Left ventricle myocardium superior (tissue), 1 donor: ENCODE measurements around the gene GNAL. TPM values are rescaled to one million over a fixed set of nuclear protein-coding genes. Genes with fewer than 3 reads are reported as not detected.

ENCODE experiments used
- ATAC-seq: fragments of 200-7000 bp; cut with Tn5 transposase; one replicate; pipeline ENCODE4 v1.9.1; 2020; ENCODE audit warnings: mild to moderate bottlenecking, moderate library complexity
- DNase-seq: peaks from one replicate; pipeline ENCODE4 v3.0.0-alpha.2; 2020
- intact Hi-C: fragments of 100-400 bp; cut with micrococcal nuclease; formaldehyde crosslinking; loops from one replicate; pipeline ENCODE4 v1.11.0; 2022
- total RNA-seq: library from RNA; stranded (reverse); fragmentation: NEBNext Ultra II Directional; extraction: Animal tissue kit (Norgen Biotek cat#: 25700); gene quantifications from one replicate; pipeline ENCODE4 v1.2.1, GENCODE V29; 2021
- donor health status: DM: no; HTN: yes; CAD: no; lungs with severe emphysema.

The GNAL gene
- total RNA-seq, 1 donor from 2014 or later: 5.1 TPM

DNA sequence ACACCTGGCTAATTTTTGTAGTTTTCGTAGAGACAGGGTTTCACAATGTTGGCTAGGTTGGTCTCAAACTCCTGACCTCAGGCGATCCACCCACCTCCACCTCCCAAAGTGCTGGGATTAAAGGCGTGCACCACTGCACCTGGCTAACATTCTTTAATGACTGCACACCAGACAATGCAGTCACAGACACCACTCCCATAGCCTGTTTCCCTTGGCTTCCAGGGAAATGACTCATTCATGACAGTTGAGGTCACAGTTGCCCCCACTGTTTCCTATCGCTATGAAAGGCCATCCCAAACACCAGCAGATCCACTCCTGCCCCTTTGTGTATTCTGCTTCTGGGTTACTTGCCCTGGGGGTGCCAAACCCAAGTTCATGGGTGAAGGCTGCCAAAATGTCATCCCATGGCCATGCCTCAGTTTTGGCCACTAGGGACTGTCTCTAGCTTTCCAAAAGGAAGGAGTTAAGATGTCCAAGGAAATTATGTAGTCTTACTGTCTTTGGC, 170.9 kb downstream of the GNAL start:
- intact Hi-C loops: no loop called here
- ATAC-seq: no peak
- DNase-seq: no peak

DNA sequence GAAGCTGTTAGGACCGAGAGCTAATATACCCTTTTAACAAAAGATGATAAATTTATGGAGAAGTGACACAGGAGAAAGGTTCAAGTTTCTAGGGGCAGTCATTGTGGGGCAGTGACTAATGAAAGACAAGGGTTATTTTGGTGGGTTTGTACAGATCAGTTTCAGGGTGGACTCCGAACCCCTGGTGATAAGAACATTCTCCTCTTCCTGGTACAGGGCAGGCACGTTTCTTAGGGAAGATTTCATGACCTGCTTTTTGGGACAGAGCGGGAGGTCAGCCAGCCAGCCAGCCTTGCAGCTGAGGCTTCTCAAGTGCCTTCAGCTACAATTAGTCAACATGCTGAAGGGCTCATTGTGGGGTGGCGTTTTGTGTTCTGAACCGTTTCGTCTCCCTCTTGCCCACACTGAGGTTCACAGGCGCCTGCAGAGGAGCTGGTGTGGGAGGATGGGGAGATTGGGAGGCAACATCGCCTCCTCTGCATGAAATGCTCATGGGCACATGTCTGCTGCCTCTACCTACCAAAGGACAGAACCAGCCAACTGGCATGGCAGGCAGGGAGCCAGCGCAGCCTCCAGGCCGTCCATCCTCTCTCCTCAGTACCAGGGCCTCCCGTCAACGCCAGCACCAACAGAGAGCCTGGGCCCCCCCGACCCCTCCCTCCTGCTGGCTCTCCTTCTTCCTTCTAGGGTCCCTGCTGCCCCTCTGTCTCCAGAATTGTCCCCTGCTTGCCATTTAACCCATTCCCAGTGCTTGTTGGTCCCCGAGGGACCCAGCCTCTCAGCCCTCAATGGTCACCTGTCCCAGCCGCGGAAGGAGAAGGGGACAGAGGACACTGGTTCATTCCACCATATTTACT, 171.8 kb downstream of the GNAL start:
- intact Hi-C loops: no loop called here
- no peak for ATAC-seq
- DNase-seq: no peak

DNA sequence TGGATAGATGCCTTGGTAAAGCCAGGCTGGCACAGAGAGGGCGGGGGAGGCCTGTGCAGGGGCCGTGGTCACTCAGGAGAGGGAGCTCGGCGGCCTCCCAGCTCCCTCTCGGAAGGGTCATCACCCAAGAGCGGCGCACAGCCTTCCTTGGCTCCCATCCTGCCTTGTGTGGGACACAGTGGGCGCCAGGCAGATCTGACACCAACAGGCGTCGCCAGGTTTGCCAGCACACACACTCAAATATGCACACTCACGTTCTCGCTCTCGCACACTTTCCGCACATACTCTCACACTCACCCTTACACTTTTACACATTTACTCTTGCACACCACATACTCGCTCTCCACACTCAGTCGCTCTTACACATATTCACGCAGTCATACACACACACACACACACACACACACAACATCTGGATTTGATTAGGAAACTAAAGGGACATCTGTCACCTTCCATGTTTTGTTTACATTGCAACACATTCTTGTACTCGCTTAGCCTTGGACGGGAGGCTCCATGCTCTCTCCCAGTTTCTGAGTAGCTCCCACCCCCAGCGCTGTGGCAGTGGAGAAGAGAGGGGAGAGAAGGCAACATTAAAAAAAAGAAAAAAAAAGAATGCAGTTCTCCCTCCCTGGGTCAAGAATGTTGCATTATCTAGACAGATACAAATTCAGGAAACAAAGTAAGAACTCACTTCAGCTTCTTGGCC, 172.7 kb downstream of the GNAL start:
- intact Hi-C loops: no loop called here
- no peak for ATAC-seq
- no peak for DNase-seq

DNA sequence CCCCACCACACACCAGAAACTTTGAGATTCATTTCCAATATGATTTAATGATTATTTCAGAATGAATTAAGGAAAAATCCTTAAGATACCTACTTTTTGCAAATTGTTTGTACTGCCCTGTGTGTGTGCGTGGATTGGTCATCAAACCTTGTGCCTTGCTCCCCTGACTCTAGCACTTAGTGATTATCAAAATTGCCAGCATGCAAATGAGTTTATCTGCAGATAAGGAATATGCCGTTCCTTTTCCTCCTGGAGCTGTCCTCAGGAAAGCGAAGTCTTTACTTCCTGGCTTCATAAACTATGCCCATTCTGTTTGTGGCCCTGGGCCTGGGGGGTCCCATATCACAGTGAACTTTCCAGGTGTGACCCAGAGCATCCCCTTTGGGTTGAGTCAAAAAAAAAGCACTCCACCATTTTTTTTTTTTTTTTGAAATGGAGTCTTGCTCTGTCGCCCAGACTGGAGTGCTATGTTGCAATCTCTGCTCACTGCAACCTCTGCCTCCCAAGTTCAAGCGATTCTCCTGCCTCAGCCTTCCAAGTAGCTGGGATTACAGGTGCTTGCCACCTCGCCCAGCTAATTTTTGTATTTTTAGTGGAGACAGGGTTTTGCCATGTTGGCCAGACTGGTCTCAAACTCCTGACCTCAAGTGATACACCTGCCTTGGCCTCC, 173.5 kb downstream of the GNAL start:
- ATAC-seq (no peak), DNase-seq (no peak)
- intact Hi-C loops: no loop called here

DNA sequence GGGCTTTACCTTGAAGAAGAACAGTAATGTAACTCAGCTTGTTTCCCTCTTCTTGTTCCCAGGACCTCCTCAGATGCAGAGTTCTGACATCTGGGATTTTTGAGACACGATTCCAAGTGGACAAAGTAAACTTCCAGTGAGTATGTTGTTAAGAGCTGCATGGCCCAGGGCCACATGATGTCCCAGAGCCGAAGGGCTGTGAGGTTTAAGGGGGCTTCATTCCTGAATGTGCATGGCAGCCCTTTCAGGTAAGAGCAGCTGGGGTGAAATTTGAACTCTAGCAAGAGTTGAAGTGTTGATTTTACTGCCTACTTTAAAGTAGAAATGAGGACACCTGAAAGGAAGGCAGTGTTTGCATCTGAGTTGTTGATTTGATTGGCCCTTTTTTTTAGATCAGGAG, 175.4 kb downstream of the GNAL start:
- intact Hi-C loops: no loop called here
- no peak for ATAC-seq
- no peak for DNase-seq

DNA sequence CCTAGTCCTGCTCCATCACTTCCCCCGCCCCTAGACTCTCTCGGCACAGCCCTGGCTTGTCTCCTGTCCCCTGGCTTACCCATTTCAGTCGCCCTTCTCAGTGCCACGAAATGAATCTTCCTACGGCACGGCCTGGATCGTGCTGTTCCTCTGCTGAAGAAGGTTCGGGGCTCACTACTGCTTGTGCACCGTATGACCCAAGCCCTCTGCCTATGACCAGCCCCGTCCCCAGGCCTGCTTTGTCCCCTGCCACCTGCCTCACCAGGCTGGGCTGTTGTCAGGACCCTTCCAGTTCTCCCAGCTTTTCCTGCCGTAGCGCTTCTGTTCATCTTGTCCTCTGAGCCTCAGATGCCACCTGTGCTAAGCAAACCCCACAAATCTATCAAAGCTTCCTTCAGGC, 176.0 kb downstream of the GNAL start:
- no peak for DNase-seq
- intact Hi-C loops: no loop called here
- no peak for ATAC-seq

DNA sequence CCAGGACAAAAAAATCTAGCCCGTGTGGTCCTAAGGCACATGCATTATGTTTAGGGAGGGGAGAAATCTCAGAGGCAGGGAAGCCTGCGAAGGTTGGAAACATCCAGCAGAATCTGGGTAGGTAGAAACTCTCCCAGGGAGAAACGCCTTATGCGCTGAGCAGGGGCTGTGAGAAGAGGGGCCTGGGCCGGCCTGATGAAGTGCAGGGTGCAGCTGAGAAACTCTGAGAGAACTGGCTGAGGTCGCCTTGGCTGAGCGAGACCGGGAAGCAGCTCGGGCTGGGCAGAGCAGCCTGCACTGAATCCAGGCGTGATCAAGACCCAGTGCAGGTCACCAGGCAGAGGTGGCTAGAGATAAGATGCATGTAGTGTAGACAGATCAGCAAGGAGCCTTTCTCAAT, 177.3 kb downstream of the GNAL start:
- DNase-seq (no peak), ATAC-seq (no peak)
- intact Hi-C loops: no loop called here

DNA sequence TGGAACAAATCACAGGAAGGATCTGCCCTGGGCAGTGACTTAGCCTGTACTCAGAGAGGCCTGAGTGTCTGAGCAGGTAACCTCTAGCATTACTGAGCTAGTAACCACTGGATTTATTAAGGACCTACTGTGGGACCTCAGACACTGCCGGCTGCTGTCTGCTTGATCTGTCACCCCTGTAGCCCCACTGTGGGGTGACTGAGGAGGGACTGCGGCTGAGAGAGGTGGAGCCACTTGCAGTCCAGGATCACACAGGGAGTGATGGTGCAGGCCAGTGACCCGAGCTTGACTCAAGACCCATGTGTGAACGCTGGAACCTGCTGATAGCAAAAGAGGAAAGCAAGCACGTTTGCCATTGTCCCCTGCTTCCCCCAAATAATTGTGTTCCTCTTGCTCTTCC, 177.7 kb downstream of the GNAL start:
- intact Hi-C loops: no loop called here
- ATAC-seq: no peak
- DNase-seq: no peak

DNA sequence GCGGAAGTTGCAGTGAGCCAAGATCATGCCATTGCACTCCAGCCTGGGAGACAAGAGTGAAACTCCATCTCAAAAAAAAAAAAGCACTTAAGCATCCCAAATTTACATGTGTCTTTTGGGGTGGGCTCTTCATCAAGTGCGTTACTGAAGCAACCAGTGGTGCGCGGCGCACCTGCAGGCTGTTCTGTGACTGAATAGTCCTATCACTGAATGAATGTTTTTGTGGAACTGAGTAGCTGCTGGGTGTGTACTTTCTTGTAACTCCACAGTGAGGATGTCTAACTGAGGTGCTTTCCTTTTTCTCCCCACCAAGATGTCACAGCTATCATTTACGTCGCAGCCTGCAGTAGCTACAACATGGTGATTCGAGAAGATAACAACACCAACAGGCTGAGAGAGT, 179.2 kb downstream of the GNAL start:
- no peak for DNase-seq
- intact Hi-C loops: no loop called here
- no peak for ATAC-seq

DNA sequence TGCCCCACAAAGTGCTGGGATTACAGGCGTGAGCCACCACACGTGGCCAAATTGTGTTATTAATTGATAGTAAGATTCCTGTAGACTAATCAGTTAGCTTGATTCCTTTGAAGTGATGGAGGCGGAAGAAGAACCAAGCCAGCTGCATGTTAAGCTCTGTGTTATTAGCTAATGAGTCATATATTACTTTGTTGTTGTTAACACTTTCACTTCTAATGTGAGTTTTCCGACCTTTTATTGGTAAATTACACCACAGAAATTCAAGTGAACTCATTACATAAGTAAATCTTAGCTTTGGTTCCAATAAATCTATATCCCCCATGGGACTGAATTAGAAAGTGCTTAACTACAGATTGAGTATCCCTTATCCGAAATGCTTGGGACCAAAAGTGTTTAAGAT, 182.4 kb downstream of the GNAL start:
- ATAC-seq (no peak), DNase-seq (no peak)
- intact Hi-C loops: no loop called here

DNA sequence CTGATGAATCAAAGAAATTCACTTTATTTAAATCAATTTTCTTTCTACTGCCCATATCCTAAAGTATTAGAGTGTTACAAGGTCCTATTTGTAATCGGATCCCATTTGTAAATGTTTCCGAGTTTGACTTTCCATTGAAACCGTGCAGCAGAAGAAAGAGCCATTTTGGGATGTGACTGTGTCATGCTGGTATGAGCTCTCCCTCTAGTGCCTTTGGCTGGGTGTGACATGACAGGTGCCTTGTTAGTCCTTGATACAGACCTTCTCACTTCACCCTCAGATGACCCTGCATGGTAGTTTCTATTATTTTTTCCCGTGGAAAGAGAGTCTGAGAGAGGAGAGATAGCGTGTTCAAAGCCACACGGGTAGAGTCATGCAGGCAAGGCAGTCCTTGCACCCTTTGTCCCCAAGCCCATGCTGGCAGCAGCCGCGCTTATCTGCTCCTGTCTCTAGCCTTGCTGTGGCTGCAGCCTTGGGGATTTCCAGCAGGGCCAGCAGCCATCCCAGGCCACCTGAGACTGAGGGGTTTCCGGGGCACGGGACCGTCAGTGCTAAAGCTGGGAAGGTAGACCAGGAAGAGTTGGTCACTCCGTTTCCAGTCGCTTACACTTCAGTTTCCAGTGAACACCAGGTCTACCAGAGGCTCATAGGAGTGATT, 183.5 kb downstream of the GNAL start:
- intact Hi-C loops: loop anchor here (2.0 kb wide), 1 partner anchor 140 kb away; no protein-coding TSS in a partner anchor
- ATAC-seq: peak; percentile 97
- DNase-seq: peak; percentile 41

DNA sequence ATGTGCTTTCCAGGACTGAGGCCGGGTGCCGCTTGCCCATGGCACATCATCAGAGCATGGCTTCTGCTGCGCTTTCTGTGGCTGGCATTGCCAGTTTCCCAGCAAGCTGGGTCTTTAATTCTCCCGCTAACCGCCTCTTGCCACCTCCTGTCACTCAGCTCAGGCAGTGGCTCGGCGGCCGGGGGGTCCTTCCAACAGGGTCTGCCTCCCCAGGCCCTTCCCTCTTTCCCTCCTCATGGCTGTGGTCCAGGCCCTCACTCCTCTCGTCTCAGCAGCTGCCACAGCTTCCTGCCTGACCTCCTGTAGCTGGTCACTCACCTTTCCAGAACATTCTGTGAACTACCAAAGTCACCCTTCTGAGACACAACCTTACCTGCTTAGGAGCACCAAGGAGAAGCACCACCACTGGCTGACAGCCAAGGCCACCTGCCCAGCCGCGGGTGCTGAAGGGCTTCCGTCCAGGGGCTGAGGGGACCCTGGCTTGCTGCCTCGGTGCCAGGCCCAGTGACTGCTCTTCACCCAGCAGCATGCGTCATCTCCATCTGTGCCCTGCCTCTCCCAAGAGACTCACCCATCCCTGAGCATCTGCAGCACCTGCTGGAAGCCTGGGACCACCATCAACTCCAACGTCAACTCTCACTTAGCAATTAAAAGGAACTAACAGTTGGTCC, 184.7 kb downstream of the GNAL start:
- DNase-seq (no peak), ATAC-seq (no peak)
- intact Hi-C loops: loop anchor here (2.0 kb wide), 1 partner anchor 141 kb away; no protein-coding TSS in a partner anchor

DNA sequence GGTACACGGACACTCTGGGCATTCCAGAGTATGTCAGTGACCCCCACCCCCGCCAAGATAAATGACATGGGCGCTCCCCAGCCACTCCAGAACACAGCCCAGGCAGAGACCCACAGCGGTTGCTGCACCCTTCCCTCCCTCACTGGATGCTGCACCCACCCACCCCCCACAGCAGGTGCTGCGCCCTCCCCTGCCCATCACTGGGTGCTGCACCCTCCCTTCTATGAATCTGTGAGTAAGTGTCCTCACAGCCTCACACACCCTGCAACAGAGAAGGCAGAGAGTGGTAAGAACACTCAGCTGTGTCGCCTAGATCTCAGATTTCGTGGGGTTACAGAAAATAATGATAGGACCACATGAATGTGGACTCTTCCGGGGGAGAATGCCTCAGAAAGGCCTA, 185.6 kb downstream of the GNAL start:
- intact Hi-C loops: no loop called here
- ATAC-seq: no peak
- DNase-seq: no peak

DNA sequence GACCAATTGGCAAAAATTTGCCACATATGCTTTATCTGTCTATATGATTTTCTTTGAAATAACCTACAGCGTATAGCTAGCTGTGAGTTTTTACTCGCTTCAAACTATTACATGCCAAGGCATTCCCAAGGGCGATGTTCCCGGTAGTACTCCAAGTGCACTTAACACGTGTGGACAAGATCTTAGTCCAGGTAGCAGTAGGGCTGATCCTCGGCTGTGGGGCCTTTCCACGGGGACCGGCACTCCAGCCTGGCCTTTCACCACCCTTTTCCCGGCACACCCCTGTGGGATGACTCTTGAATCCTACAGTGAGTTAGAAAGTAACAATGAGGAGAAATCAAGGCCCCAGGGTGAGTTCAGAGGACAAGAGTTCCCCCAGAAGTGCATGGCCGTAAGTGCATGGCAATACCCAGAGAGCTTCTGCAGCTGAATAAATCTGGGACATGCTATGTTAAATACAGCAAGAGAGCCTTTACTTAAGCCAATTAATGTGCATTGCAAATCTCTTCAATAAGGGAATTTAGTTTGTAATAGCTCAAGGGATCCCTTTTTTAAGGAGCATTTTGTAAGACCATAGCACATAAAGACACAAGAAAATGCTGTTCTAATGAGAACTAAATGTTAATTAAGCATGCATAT, 188.6 kb downstream of the GNAL start:
- intact Hi-C loops: no loop called here
- ATAC-seq (no peak), DNase-seq (no peak)

DNA sequence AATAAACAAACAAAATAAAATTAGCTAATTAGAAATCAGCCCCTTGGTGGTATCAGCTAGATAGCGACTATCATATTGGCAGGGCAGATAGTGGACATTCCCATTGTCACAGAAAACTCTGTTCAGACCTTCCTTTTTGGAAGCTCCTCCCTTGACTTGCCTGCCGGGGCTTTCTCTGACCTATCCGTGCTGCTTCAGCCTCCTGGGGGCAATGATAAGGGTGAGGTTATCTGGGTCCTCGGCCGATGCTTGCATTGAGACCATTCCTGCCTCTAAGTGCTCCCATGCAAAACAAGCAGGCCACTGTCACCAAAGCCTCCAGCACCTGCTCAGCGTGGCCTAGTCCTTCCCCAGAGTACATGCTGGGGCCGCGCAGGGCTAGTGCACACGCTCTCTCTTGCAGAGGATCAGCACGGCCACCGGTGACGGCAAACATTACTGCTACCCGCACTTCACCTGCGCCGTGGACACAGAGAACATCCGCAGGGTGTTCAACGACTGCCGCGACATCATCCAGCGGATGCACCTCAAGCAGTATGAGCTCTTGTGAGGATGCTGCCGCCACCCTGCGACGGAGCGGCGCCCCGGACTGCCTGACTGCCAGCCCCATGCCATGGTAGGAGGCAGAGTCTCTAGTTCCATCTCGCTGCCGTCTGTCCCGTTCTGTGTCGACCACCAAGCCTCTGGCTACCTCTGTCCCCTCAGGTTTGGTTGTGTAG, 191.7 kb downstream of the GNAL start:
- intact Hi-C loops: no loop called here
- DNase-seq (no peak), ATAC-seq (no peak)

DNA sequence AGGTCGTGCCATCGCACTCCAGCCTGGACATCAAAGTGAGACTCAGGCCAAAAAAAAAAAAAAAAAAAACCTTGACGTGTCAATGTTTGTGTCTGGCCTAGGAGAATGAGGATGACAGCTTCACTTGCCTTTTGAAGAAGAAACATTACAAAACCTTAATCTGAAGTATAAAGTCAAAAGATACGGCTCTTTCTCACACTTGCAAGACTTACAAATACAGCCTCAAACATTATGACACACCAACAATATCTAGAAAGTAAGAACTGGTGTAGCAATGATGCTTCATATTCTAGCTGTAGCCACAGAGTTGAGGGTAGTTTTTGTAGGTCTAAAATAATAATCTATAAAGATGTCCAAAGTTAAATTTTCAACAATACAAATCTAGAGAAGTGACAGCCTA, 193.6 kb downstream of the GNAL start:
- no peak for DNase-seq
- intact Hi-C loops: no loop called here
- ATAC-seq: no peak

DNA sequence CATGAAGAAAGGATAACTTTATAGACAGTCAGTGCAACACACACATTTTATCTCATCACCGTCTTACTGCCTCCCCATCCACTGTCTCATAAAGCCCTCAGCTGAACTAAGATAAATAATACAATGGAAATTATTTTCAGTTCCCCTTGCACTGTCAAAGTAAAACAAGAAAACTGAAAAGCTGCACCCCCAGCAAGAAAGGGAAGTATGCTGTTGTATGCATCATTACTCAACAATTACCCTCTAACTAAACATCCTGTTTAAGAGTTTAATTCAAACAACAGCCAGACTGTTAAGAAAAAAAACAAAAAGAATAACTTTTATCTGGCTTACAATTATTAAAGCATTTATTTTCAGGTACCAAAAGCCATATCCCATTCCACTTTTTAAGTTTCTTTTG, 194.1 kb downstream of the GNAL start:
- ATAC-seq: peak; percentile 25
- no peak for DNase-seq
- intact Hi-C loops: no loop called here
